Stimulated activated CD4-positive, alpha-beta T cell treated with anti-CD3 and anti-CD28 coated beads, TNF-alpha, amount 100 ng/mL, for 24 hours (primary cell): ENCODE results near the gene HCN1.
"Not testable (repeated sequence)": the region's sequence is repeated elsewhere in the genome, so short reads cannot be mapped to it uniquely, and the experiment has no call there.

Experiments used
- DNase-seq, 3 experiments: peaks; one replicate each; pipeline ENCODE4 v3.0.0-alpha.2; 2020; ENCODE audit warnings: low read depth in 3 of 3

Gene HCN1

DNA sequence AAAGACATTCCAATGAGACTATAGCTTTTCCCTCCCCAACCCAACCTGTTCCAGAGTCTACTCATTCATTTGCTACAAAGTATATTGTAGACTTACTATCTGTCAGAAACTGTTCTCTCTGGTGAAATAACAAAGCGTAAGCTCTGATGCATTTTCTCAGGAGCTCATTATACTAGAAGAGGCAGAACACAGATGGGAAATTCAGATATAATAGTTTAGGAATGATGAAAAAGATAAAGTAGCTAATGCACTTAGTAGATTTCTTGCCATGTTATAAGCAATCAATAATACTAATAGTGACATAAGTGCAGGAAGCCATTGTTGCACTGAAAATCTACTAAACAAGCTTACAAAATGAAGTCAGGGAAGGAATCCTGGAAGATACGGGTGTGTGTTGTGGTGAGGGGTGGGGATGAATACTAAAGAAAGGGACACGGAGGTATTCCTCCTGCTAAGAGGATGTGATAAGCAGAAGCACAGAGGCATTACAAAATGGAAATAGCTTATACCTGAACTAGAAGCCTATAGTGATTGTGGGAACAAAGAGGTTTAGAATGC is 78.2 kb downstream of the HCN1 start:
- no peak for DNase-seq

DNA sequence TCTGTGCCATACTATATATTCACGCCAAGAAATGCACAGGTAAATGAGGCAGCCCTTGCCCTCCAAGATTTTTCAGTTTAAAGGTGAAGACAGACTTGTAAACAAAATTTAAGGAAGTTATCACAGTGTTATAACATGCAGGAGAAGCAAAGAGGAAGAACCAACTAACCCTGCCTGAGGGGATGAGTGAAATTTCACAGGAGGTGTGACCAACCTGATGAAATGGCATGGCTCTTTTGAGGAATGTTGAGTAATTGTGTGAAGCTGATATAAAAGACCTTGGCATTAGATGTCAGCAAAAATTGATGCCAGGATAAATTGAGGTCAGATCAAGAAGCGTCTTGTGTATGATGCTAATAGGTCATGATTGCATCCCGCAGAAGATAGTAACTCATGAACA is 86.5 kb downstream of the HCN1 start:
- DNase-seq, result no peak

DNA sequence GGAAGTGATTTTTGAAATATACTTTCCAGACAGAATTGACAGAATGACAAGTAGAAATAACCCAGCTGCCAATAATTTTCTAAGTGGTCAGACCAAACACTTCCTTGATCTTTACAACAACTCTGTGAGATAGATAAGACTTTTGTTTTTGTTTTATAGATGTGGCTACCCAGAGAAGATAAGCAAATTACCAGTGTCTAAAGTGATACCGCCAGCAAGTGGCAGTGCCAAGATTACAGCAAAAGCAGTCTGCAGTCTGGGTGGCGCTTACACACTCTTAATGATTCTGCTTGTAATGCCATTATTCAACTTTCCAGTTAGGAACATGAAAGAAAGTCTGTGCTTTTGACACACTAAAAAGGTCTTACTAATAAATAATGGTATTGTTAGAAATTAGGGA is 92.1 kb downstream of the HCN1 start:
- no peak for DNase-seq

DNA sequence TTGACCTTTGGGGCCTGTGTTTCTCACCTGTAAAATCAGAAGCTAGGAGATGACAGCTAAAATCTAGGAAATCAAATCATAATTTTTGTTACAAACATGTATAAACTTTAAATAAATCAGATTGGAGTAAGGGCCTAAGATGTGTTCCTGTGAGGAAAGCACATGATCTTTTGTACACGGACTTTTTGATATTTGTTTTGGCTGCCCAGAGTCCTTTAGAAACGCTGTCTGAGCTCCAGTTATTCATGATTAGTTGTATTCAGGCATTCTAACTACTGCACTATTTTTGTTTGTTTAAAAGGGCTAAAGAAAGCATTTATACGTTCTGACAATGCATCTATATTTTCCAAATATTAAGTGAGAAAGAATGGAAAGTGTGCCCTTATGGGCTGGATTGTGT is 94.8 kb downstream of the HCN1 start:
- DNase-seq, result no peak

DNA sequence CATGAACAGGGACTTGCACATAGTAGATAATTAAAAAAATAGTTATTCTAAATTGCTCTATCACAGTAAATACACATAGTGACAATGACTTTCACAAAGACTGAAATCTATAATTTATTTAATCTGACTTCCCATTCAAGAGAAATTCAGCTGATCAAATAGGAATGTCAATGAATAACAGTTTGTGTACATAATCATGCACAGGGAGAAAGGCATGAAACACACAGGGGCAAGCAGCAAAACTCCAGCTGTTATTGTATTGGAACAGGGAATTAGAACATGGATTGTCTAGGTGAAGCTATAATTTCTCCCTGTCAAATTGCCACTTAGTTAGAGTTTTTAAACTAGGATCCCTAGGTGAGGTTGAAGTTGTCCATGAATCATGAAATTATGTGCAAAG is 99.9 kb downstream of the HCN1 start:
- DNase-seq, result no peak

DNA sequence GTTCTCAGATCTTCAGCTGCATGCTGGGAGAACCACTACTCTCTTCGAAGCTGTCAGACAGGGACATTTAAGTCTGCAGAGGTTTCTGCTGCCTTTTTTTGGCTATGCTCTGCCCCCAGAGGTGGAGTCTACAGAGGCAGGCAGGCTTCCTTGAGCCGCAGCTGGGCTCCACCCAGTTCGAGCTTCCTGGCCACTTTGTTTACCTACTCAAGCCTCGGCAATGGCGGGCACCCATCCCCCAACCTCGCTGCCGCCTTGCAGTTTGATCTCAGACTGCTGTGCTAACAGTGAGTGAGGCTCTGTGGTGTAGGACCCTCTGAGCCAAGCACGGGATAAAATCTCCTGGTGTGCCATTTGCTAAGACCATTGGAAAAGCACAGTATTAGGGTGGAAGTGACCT is 110.2 kb downstream of the HCN1 start:
- not testable (repeated sequence) for DNase-seq

DNA sequence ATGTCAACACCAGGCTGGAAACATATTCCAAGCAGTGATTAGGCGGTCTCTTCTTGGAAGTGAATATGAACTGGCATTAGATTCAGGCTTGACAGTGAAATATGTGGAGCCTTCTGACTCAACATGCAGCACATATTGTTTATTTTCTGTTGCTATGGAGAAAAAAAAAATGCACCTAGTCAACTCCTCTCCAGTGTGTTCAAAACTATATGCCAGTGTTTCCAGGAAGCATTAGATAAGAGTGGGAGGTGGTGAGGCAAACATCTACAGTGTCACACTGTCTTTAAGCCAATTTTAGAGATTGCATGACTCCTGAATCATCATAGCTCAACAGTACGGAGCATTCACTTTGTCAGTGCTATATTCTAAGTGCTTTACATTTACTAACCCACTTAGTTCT is 117.9 kb downstream of the HCN1 start:
- no peak for DNase-seq

DNA sequence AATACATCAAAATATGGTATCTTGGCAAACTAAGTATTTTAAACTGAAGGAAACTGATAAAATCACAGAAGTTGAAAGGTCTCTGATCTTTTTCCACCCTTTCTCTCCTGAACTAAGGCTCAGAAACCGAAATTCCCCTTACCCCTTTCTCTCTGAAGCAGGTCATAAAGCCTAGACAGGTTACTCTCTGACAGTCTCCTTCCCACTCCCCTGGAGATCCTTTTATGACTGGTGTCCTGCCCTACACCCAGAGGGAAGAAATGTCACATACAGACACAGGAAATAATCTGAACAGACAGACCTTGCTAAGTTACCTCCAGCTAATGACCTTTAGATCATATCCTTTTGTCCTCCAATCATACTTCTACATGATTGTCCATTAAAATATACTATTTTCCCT is 127.4 kb downstream of the HCN1 start:
- DNase-seq, result no peak

DNA sequence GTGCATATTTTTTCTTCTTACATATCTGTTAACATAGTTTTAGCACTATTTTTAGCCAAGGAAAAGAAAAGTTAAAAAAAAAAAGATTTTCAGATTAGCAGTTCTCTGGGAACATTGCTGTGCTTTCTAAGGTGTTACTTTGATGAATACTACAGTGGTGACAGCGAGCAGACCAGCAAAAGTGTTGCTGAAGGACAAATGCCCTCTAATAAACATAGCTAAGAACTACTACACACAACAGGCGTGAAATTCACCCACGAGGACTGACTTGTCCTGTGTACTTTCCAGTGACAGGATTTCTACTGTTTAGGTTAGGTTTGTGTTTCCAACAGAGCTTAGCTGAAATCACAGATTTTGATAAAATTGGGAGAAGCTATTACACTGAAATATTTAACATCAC is 153.8 kb downstream of the HCN1 start:
- DNase-seq, result no peak

DNA sequence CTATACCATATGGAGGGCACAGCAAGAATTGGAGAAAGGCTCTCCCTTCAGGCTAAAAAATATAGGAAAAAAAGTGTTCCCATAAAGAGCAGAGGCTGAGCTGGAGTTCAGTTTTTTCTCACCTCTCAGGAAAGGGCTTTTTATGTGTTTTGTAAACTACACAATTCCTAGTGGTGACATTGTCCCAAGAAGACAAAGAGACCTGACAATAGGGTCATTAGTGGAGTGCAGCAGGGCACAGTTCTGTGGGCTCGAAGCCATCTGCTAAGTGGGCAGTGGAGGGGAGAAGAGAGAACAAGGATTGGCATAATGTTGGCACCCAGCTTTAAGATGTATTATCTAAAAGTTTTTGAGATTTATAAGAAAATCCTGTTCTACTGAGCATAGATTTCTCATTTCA is 162.5 kb downstream of the HCN1 start:
- DNase-seq, result no peak

DNA sequence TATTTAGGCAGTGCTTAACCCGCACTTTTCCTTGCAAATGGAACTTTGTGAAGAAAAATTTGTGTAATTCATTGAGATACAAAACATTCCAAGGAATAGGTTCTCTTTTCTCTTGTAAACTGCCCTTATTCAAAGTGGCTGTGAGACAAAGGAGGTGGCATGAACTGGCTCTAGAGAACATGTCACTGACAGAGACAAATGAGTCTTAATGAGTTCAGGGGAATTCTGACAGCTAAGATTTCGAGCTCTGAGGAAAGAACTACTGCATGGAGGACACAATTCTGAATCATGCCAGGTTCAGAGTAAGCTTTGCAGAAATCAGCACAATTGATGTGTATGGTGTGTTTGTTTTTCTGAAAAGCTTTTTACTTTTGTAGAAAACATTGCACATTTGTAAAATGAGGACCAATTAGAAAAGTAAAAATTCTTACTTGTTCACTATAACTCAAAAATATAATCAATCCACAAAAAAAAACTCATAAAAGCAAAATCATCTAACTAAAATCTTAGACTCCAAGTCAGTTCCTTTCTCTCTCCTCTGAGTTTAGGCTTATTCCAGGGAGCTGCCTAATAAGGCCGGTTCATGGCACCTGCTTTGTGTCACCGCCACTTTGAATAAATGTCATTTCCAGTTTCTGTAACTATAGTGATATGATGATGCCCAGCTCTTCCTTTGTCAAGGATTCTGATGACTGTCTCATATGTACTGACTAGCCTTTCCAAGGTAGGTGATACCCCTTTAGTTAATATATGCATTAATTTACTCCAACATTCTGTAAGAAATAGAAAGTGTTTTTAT is 163.2 kb downstream of the HCN1 start:
- no peak for DNase-seq

DNA sequence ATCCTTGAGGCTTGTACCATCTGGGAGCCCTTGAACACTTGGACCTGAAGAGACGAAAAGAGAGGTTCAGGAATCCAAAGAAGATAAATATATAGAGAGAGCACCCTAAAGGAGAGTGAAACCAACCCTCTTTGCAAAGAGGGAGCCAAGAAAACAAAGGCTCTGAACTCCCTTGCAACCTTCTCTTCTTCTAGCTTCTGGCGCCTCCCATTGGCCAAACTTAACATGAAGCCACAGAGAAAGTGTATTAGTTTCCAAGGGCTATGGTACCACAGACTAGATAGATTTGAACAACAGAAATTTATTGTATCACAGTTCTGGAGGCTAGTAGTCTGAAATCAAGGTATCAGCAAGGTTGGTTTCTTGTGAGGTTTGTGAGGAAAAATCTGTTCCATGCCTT is 175.1 kb downstream of the HCN1 start:
- DNase-seq, result no peak

DNA sequence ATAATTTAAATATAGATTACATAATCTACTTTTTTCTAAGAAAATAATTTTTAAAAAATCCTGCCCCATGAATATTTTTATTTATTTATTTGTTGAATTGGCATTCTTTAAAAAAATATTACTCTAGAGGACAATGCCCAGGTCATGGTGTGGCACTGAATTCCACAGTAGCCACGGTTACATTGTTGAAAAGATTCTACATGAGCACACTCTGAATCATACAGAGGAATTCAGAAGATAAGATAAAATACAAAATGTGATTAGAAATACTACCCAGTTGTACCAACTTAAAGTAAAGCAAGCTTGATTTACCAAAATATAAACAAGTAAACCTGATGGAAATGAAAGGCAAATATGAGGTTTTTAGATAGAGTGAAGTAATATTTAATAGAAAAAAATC is 183.7 kb downstream of the HCN1 start:
- no peak for DNase-seq

DNA sequence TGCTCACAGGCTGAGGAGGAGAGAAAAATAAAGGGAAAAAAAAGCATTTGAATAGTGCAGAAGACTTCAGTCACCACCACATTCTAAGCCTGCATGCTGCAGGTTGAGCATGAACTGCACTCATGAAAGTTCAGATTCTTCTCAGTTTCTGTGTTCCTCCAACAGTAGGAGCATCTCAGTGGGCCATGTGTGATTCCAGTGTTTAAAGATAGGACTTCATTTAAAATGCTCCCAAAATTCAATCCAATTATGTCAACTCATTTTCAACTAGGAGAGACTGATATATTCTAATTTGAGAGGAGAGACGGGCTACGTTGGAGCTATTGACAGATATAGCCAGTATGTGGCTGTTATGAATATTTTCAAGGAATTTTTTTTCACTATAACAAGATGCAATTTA is 186.8 kb downstream of the HCN1 start:
- no peak for DNase-seq

DNA sequence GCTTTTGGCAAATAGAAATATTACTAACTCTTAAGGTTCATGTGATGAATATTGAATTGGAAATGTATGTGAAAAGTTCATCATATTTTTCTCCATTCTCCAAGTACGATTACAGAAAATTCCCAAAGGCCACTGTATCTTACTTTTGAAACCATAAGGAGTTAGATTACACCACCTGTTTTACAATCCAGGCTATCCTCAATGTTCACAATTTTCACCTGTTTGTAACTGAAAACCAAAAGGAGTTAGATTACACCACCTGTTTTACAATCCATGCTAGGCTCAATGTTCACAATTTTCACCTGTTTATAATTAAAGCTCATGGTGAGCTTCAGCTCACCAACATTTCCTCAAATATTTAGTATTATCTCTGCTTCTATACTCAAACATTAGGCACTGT is 188.0 kb downstream of the HCN1 start:
- DNase-seq, result no peak

DNA sequence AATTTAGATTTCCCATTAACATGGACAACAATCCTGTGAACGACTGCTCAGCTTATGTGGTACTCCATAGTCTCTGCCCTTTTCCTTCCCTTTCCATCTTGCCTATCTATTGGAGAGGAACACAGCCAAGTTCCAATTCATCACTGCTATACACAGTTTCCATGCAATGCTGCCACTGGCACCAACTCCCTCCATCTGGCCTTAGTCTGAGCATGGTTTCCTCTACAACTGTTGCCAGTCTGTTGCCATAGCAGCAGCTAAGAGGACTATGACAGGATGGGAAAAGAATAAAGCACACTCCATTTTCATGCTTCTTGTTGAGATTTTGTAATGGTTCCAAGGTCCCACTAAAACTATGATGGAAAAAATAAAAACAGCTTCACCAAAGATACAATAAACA is 189.0 kb downstream of the HCN1 start:
- no peak for DNase-seq

DNA sequence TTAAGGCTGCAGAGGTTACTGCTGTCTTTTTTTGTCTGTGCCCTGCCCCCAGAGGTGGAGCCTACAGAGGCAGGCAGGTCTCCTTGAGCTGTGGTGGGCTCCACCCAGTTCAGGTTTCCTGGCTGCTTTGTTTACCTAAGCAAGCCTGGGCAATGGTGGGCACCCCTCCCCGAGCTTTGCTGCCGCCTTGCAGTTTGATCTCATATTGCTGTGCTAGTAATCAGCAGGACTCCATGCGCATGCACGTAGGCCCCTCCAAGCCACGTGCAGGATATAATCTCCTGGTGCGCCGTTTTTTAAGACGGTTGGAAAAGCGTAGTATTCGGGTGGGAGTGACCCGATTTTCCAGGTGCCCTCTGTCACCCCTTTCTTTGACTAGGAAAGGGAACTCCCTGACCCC is 197.2 kb downstream of the HCN1 start:
- not testable (repeated sequence) for DNase-seq

DNA sequence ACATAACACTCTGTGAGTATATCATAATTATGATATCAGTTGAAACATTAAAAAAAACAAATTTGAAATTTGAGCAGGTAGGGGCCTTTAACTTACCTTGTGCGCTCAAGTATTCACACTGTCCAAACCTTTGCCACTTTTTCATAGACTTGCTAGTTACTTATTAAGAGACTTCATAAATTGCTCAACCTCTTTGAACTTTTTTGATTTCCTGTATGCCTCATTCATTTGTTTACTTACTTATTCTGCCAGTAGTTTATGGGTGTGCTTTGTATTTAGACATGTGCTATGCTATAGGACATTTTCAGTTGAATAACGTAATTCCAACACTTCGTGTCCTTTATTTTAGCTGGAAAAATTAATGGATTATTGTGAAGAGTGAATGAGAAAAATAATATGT is 204.8 kb downstream of the HCN1 start:
- no peak for DNase-seq

DNA sequence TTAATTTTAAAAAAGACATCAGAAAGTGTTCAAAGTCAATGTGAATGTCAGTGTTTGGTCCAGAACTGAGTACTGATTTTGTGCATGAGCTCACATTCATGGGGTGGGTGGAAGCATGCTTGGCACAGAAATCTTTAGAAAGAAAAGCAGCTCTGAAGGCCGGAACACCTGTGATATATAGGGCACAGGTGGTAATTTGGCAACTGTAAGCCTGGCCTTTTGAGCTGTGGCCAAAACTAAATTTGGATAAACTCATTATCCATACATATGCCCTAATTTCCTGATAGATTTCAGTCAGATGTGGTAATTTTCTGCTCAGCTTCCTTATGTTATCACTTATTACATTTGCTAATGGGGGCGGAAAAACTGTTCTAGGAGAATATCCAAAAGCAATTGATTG is 211.4 kb downstream of the HCN1 start:
- DNase-seq, result no peak

DNA sequence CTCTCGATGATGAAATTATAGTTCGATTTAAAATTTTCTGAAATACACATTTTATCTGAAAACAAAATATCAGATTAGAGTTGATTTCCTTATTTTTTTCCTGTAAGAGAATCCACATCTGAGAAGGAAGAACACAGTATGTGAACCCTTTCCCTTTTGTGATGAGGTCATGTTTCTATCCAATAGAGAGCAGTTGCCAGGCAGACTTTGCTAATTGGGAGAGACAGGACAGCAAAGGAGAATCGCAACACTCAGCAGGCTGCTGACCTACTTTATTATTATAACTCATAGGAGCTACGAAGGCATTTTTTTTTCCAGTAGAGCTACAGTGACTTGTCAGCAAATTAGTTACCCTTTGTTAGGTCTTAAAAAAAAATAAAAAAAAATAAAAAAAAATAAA is 242.1 kb downstream of the HCN1 start:
- DNase-seq, result no peak

DNA sequence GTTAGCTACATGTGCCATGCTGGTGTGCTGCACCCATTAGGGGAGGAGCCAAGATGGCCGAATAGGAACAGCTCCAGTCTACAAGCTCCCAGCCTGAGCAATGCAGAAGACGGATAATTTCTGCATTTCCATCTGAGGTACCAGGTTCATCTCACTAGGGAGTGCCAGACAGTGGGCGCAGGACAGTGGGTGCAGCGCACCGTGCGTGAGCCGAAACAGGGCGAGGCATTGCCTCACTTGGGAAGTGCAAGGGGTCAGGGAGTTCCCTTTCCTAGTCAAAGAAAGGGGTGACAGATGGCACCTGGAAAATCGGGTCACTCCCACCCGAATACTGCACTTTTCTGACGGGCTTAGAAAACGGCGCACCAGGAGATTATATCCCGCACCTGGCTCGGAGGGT is 251.3 kb downstream of the HCN1 start:
- DNase-seq, result not testable (repeated sequence)

DNA sequence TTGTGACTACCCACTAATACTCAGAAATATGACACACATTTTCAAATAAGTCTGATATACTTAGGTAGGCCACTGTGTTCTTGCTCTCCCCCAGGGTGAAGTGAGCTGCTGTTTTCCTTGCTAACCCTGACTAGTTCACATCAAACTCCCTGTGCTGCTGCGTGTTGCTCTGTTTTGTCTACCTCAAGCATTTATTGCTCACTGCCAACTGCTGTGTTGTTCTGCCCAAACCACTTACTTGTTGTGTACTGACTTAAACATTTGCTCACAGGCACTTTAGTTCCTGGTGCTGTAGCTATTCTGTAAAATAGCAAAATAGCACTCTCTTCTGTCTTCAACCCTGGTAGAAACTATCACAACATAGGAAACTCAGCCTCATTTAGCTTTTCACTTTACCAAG is 255.7 kb downstream of the HCN1 start:
- no peak for DNase-seq

DNA sequence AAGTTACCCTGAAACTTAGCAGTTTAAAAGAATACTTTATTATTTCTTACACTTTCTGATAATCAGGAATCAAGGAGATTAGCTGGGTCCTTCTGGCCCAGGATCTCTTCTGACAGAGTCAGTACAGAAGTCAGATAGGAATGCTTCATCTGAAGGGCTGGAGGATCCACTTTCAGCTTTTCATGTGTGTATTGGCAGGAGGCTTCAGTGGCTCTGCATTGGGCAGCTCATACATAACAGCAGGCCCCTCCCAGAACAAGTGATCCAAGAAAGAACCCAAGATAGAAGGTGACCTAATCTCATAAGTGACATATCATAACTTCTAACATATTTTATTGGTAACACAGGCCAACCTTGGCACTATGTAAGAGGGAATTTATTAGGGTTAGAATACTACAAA is 258.4 kb downstream of the HCN1 start:
- DNase-seq, result no peak
